GM12864 (cell line): ENCODE data around the gene ELF3.
"Not testable (repeated sequence)": the region's sequence is repeated elsewhere in the genome, so short reads cannot be mapped to it uniquely, and the experiment has no call there.

ENCODE experiments used
- DNase-seq: peaks from one replicate; pipeline ENCODE4 v3.0.0-alpha.2; 2011; ENCODE audit warnings: low read depth
- H3K4me3 ChIP-seq: 2 replicates; pipeline ENCODE4 v1.5.1; 2011; ENCODE audit warnings: mild to moderate bottlenecking, low read depth, low read length, control low read depth
- CTCF ChIP-seq: IDR thresholded peaks from 2 replicates; pipeline ENCODE4 v1.5.1; 2011; ENCODE audit warnings: low read depth, mild to moderate bottlenecking, moderate library complexity, low read length, control low read depth, inconsistent platforms; ENCODE audit errors: missing control alignments

ELF3 gene

GRCh38 chr1:202058001-202058908 is 47.9 kb downstream of the ELF3 start:
- no peak for TF ChIP-seq CTCF
- no peak for DNase-seq
- no peak overlapping the region for H3K4me3 ChIP-seq

GRCh38 chr1:202061055-202061454 is 50.7 kb downstream of the ELF3 start:
- no peak for DNase-seq
- no peak for TF ChIP-seq CTCF
- no peak overlapping the region for H3K4me3 ChIP-seq

- H3K4me3 ChIP-seq, DNase-seq: not testable (repeated sequence)
These were observed 51.4 kb downstream of the ELF3 start for GRCh38 chr1:202061787-202062186.

GRCh38 chr1:202062636-202063035 is 52.2 kb downstream of the ELF3 start:
- H3K4me3 ChIP-seq, DNase-seq: not testable (repeated sequence)

- no peak for DNase-seq
- H3K4me3 ChIP-seq = no peak overlapping the region
- TF ChIP-seq CTCF = no peak
These were observed 52.7 kb downstream of the ELF3 start for GRCh38 chr1:202063093-202063492.

GRCh38 chr1:202064889-202065312 is 54.5 kb downstream of the ELF3 start:
- not testable (repeated sequence) for H3K4me3 ChIP-seq, DNase-seq
